H1 (cell line): ENCODE measurements around the gene TARS2. TPM values are rescaled to one million over a fixed set of nuclear protein-coding genes. Genes with fewer than 3 reads are reported as not detected.

Experiments used
- EP300 ChIP-seq, 2 experiments: IDR thresholded peaks; 1 replicate in 1 of 2; 2 replicates in 1 of 2; pipeline ENCODE4 v1.6.1; 2011 to 2012; ENCODE audit warnings: low read depth in 2 of 2, low read length in 2 of 2, mild to moderate bottlenecking in 2 of 2, borderline replicate concordance in 1 of 2, inconsistent platforms in 1 of 2, moderate library complexity in 1 of 2
- TAF1 ChIP-seq: IDR thresholded peaks from 2 replicates; pipeline ENCODE4 v1.6.1; 2011; ENCODE audit warnings: mild to moderate bottlenecking, low read depth, low read length
- TEAD4 ChIP-seq: IDR thresholded peaks from 2 replicates; pipeline ENCODE4 v1.6.1; 2012; ENCODE audit warnings: low read depth, low read length, inconsistent platforms, mixed read lengths
- YY1 ChIP-seq: IDR thresholded peaks from 2 replicates; pipeline ENCODE4 v1.6.1; 2011; ENCODE audit warnings: low read depth, mild to moderate bottlenecking, low read length
- polyA plus RNA-seq, 7 experiments: library from polyadenylated mRNA; depleted of rRNA in 3 of 7; stranded (reverse) in 5 of 7; unstranded in 2 of 7; fragments of >200 nt in 5 of 7; fragments of 200-250 nt in 2 of 7; gene quantifications; 1 replicate in 5 of 7; 2 replicates in 1 of 7; 4 replicates in 1 of 7; pipeline versions ENCODE4 v1.2.1 to v1.2.3, GENCODE V29; 2011 to 2013; ENCODE audit warnings: missing spikeins in 2 of 7, mixed read lengths in 2 of 7
- total RNA-seq: library from RNA; stranded (reverse); fragmentation: NEBNext Ultra II Directional; extraction: Animal tissue kit (Norgen Biotek cat#: 25700); gene quantifications from 2 replicates; pipeline ENCODE4 v1.2.1, GENCODE V29; 2021

Gene TARS2
- total and polyA plus RNA-seq, 2 of the 8 experiments (the other 6 are each of a cell fraction or from before 2014, with no cell fraction given), result 38.9 to 39.1 TPM

GRCh38 chr1:150545486-150546032 lies 58.3 kb downstream of the TARS2 start (continued):
- TF ChIP-seq YY1 (no peak), TEAD4 (no peak), EP300 (IDR thresholded peaks at IDR 0.05; ENCODE audit: borderline replicate concordance in 1 of 2, low read depth in 2 of 2, low read length in 2 of 2) (no peak), TAF1 (no peak)
